NCI-H1048 (cell line): ENCODE data around the gene GPR62.
"Not testable (repeated sequence)": the region's sequence is repeated elsewhere in the genome, so short reads cannot be mapped to it uniquely, and the experiment has no call there.

ENCODE experiments used
- DNase-seq: peaks from one replicate; lab custom pipeline; 2025; lab: John Stamatoyannopoulos, UW

Gene GPR62

GRCh38 chr3:51970606-51971300 lies 15.6 kb downstream of the GPR62 start:
- no peak for DNase-seq

GRCh38 chr3:51971350-51971749 lies 16.2 kb downstream of the GPR62 start:
- no peak for DNase-seq

GRCh38 chr3:51974277-51974962 lies 19.2 kb downstream of the GPR62 start:
- no peak for DNase-seq

GRCh38 chr3:51974963-51975851 lies 20.0 kb downstream of the GPR62 start, which contains the start of gene ABHD14A:
Gene ABHD14A (plus strand): TSS chr3:51975064. CDS start chr3:51975136, 72 bp downstream.
- DNase-seq = no peak

- DNase-seq = no peak
Measured at GRCh38 chr3:51975852-51976549, 20.8 kb downstream of the GPR62 start.

GRCh38 chr3:51977446-51978142 lies 22.4 kb downstream of the GPR62 start:
- no peak for DNase-seq

GRCh38 chr3:51978143-51978502 lies 22.9 kb downstream of the GPR62 start:
- DNase-seq = no peak

GRCh38 chr3:51980253-51980652 lies 25.1 kb downstream of the GPR62 start:
- no peak for DNase-seq

- DNase-seq = no peak
Measured at GRCh38 chr3:51982352-51982837, 27.2 kb downstream of the GPR62 start.

GRCh38 chr3:51982838-51983577 lies 27.8 kb downstream of the GPR62 start, which contains the start of gene ACY1:
Gene ACY1 (plus strand): TSS chr3:51983535. CDS start chr3:51984065, 530 bp downstream.
- DNase-seq = peak; percentile 37

GRCh38 chr3:51983578-51984268 lies 28.5 kb downstream of the GPR62 start:
- no peak for DNase-seq

- DNase-seq = no peak
Measured at GRCh38 chr3:51984269-51984647, 29.1 kb downstream of the GPR62 start.

GRCh38 chr3:51985063-51985462 lies 29.9 kb downstream of the GPR62 start:
- DNase-seq = no peak

- DNase-seq = no peak
Measured at GRCh38 chr3:51986010-51986947, 31.1 kb downstream of the GPR62 start.

GRCh38 chr3:51987568-51987967 lies 32.4 kb downstream of the GPR62 start:
- no peak for DNase-seq

- no peak for DNase-seq
Measured at GRCh38 chr3:51988286-51989146, 33.3 kb downstream of the GPR62 start.

- DNase-seq = not testable (repeated sequence)
Measured at GRCh38 chr3:51990501-51990971, 35.4 kb downstream of the GPR62 start.
